ENCODE data around the gene TNP2.
"Not testable (repeated sequence)": the region's sequence is repeated elsewhere in the genome, so short reads cannot be mapped to it uniquely, and the experiment has no call there.

DNA sequence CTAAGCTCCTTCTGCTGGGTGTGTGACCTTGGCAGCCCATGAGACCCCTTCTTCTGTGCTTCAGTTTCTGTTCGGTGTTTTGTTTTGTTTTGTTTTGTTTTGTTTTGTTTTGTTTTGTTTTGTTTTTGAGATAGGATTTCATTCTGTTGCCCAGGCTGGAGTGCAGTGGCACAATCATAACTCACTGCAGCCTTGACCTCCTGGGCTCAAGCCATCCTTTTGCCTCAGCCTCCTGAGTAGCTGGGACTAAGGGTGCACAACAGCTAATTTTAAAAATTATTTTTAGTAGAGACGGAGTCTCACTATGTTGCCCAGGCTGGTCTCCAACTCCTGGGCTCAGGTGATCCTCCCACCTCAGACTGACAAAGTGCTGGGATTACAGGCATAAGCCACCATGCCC lies 48.6 kb downstream of the TNP2 start:
- TF ChIP-seq, protein P1, sequence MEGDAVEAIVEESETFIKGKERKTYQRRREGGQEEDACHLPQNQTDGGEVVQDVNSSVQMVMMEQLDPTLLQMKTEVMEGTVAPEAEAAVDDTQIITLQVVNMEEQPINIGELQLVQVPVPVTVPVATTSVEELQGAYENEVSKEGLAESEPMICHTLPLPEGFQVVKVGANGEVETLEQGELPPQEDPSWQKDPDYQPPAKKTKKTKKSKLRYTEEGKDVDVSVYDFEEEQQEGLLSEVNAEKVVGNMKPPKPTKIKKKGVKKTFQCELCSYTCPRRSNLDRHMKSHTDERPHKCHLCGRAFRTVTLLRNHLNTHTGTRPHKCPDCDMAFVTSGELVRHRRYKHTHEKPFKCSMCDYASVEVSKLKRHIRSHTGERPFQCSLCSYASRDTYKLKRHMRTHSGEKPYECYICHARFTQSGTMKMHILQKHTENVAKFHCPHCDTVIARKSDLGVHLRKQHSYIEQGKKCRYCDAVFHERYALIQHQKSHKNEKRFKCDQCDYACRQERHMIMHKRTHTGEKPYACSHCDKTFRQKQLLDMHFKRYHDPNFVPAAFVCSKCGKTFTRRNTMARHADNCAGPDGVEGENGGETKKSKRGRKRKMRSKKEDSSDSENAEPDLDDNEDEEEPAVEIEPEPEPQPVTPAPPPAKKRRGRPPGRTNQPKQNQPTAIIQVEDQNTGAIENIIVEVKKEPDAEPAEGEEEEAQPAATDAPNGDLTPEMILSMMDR (IDR thresholded peaks at IDR 0.05 in 2 of 3, conservative IDR thresholded peaks at IDR 0.05 in 1 of 3; ENCODE audit: borderline replicate concordance in 1 of 3, insufficient read depth in 1 of 3, low read depth in 2 of 3, low read length in 2 of 3), result not testable (repeated sequence)
- not testable (repeated sequence) for TF ChIP-seq EZH2phosphoT487 (IDR thresholded peaks at IDR 0.05; ENCODE audit: borderline replicate concordance); EGR1 (IDR thresholded peaks at IDR 0.05; ENCODE audit: low read depth); TCF7L2 (IDR thresholded peaks at IDR 0.05; ENCODE audit: borderline replicate concordance, extremely low read depth, insufficient read depth, insufficient read length)
- TF ChIP-seq, protein P2, sequence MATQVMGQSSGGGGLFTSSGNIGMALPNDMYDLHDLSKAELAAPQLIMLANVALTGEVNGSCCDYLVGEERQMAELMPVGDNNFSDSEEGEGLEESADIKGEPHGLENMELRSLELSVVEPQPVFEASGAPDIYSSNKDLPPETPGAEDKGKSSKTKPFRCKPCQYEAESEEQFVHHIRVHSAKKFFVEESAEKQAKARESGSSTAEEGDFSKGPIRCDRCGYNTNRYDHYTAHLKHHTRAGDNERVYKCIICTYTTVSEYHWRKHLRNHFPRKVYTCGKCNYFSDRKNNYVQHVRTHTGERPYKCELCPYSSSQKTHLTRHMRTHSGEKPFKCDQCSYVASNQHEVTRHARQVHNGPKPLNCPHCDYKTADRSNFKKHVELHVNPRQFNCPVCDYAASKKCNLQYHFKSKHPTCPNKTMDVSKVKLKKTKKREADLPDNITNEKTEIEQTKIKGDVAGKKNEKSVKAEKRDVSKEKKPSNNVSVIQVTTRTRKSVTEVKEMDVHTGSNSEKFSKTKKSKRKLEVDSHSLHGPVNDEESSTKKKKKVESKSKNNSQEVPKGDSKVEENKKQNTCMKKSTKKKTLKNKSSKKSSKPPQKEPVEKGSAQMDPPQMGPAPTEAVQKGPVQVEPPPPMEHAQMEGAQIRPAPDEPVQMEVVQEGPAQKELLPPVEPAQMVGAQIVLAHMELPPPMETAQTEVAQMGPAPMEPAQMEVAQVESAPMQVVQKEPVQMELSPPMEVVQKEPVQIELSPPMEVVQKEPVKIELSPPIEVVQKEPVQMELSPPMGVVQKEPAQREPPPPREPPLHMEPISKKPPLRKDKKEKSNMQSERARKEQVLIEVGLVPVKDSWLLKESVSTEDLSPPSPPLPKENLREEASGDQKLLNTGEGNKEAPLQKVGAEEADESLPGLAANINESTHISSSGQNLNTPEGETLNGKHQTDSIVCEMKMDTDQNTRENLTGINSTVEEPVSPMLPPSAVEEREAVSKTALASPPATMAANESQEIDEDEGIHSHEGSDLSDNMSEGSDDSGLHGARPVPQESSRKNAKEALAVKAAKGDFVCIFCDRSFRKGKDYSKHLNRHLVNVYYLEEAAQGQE (IDR thresholded peaks at IDR 0.05; ENCODE audit: low read depth), result not testable (repeated sequence)
